ENCODE results near the gene GMDS. TPM values are rescaled to one million over a fixed set of nuclear protein-coding genes. Genes with fewer than 3 reads are reported as not detected.

GMDS gene
- total and polyA plus RNA-seq, 2 donors (not counting 1 experiment from before 2014, with no cell fraction given) = 11.5 to 16.4 TPM

DNA sequence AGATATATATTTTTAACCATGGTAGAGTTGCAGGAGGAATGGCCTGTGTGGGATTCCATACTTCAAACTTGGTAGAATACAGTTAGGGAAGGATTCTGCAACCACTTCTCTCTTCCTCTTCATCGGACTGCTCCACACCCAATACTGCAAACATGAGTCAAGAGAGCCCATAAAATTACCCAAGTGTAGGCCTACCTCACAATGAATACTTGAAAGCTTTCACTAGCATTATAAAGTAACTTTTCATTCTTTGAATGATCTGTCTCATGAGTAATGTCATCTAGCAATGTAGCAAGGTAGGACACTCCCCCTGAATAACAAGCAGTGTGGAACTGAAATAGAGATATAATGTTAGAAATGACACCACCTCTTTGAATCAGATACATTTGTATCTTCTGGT, 556.3 kb downstream of the GMDS start:
- no peak overlapping the region for H3K27ac Mint-ChIP-seq
- TF ChIP-seq EZH2 (IDR thresholded peaks at IDR 0.05; ENCODE audit: borderline replicate concordance, insufficient read depth, low read depth, low read length, poor library complexity, severe bottlenecking) = no peak
- 80% methylated on average over 1 of the region's 1 CpG for WGBS (ENCODE audit: insufficient coverage)

DNA sequence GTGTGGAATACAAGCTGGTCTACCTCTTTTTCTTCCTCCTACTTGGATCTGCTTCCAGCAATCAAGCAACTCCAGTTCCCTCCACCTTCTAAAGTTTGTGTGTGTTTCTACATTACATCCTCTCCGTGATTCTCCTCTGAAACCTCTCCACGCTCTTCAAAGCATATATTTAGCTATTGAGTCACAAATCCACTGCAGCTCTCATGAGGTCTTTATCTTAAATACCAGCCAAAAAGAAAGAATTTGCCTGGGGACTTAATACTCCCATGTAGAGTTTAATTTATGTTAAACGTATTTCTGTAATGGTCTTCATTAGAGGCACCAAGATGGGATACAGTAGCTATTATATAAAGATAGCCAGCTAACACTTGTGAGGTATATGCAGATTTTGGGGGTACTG, 557.0 kb downstream of the GMDS start:
- Mint-ChIP-seq H3K4me1 (no peaks in the 10 kb centered on the region), H3K4me3 (no peak overlapping the region), H3K9me3 (ENCODE audit: insufficient read depth) (peaks cover 9% of the 10 kb centered on the region), H3K27me3 (no peaks in the 10 kb centered on the region), H3K27ac (no peak overlapping the region)
- no peak overlapping the region for H3K4me2 ChIP-seq (replicated peaks; ENCODE audit: low read depth, low read length, poor library complexity, severe bottlenecking)
- H3K27me3 ChIP-seq (replicated peaks in 1 of 4; ENCODE audit: control extremely low read depth in 1 of 4, control insufficient read depth in 3 of 4, insufficient read depth in 4 of 4, low read length in 3 of 4) = no peaks in the 10 kb centered on the region
- no peaks in the 10 kb centered on the region for H4K20me1 ChIP-seq (ENCODE audit: control insufficient read depth, insufficient read depth, low read length, poor library complexity, severe bottlenecking)
- no peak overlapping the region for H3K4me3 ChIP-seq (ENCODE audit: control extremely low read depth in 1 of 5, extremely low read depth in 1 of 5, insufficient read depth in 1 of 5, low read depth in 2 of 5, low read length in 4 of 5)
- POLR2A ChIA-PET = no interaction called here
- ATAC-seq (ENCODE audit: low read depth) (no peak), DNase-seq (no peak)
- no peak for TF ChIP-seq EZH2 (IDR thresholded peaks at IDR 0.05; ENCODE audit: borderline replicate concordance, insufficient read depth, low read depth, low read length, poor library complexity, severe bottlenecking)
- TF ChIP-seq, protein P1, sequence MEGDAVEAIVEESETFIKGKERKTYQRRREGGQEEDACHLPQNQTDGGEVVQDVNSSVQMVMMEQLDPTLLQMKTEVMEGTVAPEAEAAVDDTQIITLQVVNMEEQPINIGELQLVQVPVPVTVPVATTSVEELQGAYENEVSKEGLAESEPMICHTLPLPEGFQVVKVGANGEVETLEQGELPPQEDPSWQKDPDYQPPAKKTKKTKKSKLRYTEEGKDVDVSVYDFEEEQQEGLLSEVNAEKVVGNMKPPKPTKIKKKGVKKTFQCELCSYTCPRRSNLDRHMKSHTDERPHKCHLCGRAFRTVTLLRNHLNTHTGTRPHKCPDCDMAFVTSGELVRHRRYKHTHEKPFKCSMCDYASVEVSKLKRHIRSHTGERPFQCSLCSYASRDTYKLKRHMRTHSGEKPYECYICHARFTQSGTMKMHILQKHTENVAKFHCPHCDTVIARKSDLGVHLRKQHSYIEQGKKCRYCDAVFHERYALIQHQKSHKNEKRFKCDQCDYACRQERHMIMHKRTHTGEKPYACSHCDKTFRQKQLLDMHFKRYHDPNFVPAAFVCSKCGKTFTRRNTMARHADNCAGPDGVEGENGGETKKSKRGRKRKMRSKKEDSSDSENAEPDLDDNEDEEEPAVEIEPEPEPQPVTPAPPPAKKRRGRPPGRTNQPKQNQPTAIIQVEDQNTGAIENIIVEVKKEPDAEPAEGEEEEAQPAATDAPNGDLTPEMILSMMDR (IDR thresholded peaks at IDR 0.05) = no peak
- H3K4me1 ChIP-seq (ENCODE audit: control insufficient read depth in 2 of 2, insufficient read depth in 2 of 2, low read length in 2 of 2) = no peaks in the 10 kb centered on the region
- H3K79me2 ChIP-seq (ENCODE audit: control insufficient read depth, insufficient read depth, low read length) = no peaks in the 10 kb centered on the region
- no peak overlapping the region for H3K27ac ChIP-seq (ENCODE audit: low read length in 2 of 2)
- H2AFZ ChIP-seq (ENCODE audit: insufficient read depth, low read depth, low read length, poor library complexity, severe bottlenecking) = no peak overlapping the region
- H3K9me3 ChIP-seq (ENCODE audit: control extremely low read depth in 1 of 3, control insufficient read depth in 2 of 3, insufficient read depth in 1 of 3, low read length in 2 of 3) = peaks cover 0 to 6% (median 0%) of the 10 kb centered on the region in 3 donors
- intact Hi-C loops (cut with micrococcal nuclease) = no loop called here
- CTCF ChIA-PET = no interaction called here
- WGBS (ENCODE audit: insufficient coverage) = no CpG with 5 or more reads among the region's 3 CpGs
- H3K36me3 ChIP-seq (replicated peaks in 1 of 2; ENCODE audit: control extremely low read depth in 1 of 2, control insufficient read depth in 1 of 2, extremely low read depth in 1 of 2, insufficient read depth in 2 of 2, low read length in 1 of 2) = no peaks in the 10 kb centered on the region
- no peak overlapping the region for H3K9ac ChIP-seq (ENCODE audit: low read length)

More for the DNA sequence above, 556.3 kb downstream of the GMDS start:
- ATAC-seq (ENCODE audit: low read depth) (no peak), DNase-seq (no peak)
- no peaks in the 10 kb centered on the region for H3K4me1 ChIP-seq (ENCODE audit: control insufficient read depth in 2 of 2, insufficient read depth in 2 of 2, low read length in 2 of 2)
- no peaks in the 10 kb centered on the region for H3K36me3 ChIP-seq (replicated peaks in 1 of 2; ENCODE audit: control extremely low read depth in 1 of 2, control insufficient read depth in 1 of 2, extremely low read depth in 1 of 2, insufficient read depth in 2 of 2, low read length in 1 of 2)
- intact Hi-C loops (cut with micrococcal nuclease) = no loop called here
- Mint-ChIP-seq H3K27me3 (no peaks in the 10 kb centered on the region), H3K4me3 (no peak overlapping the region), H3K4me1 (no peaks in the 10 kb centered on the region), H3K9me3 (ENCODE audit: insufficient read depth) (peaks cover 9% of the 10 kb centered on the region)
- CTCF ChIA-PET = no interaction called here
- H3K79me2 ChIP-seq (ENCODE audit: control insufficient read depth, insufficient read depth, low read length) = no peaks in the 10 kb centered on the region
- no peaks in the 10 kb centered on the region for H4K20me1 ChIP-seq (ENCODE audit: control insufficient read depth, insufficient read depth, low read length, poor library complexity, severe bottlenecking)
- POLR2A ChIA-PET = no interaction called here
- H3K27me3 ChIP-seq (replicated peaks in 1 of 4; ENCODE audit: control extremely low read depth in 1 of 4, control insufficient read depth in 3 of 4, insufficient read depth in 4 of 4, low read length in 3 of 4) = no peaks in the 10 kb centered on the region
- H3K9ac ChIP-seq (ENCODE audit: low read length) = no peak overlapping the region
- H3K9me3 ChIP-seq (ENCODE audit: control extremely low read depth in 1 of 3, control insufficient read depth in 2 of 3, insufficient read depth in 1 of 3, low read length in 2 of 3) = peaks cover 0 to 6% (median 0%) of the 10 kb centered on the region in 3 donors
- no peak overlapping the region for H3K4me3 ChIP-seq (ENCODE audit: control extremely low read depth in 1 of 5, extremely low read depth in 1 of 5, insufficient read depth in 1 of 5, low read depth in 2 of 5, low read length in 4 of 5)
- no peak overlapping the region for H3K4me2 ChIP-seq (replicated peaks; ENCODE audit: low read depth, low read length, poor library complexity, severe bottlenecking)
- no peak overlapping the region for H3K27ac ChIP-seq (ENCODE audit: low read length in 2 of 2)
- H2AFZ ChIP-seq (ENCODE audit: insufficient read depth, low read depth, low read length, poor library complexity, severe bottlenecking) = no peak overlapping the region
